Measurements from ENCODE around the gene ZNF654.
"Not testable (repeated sequence)": the region's sequence is repeated elsewhere in the genome, so short reads cannot be mapped to it uniquely, and the experiment has no call there.

The ZNF654 gene

GRCh38 chr3:88058581-88059379 lies at the start of gene ZNF654, which contains the start of gene CGGBP1:
TSS of gene ZNF654 (plus strand) at chr3:88059255. CDS start at chr3:88059320, 65 bp downstream.
TSS of gene CGGBP1 (minus strand) at chr3:88059005. CDS start at chr3:88055976, 3,029 bp downstream.
- peak; percentile 99 for DNase-seq

- no peak for DNase-seq
Observed at GRCh38 chr3:88010810-88011209, 48.2 kb upstream of the ZNF654 start.

GRCh38 chr3:88013592-88013991 lies 45.5 kb upstream of the ZNF654 start:
- DNase-seq: no peak

GRCh38 chr3:88015656-88016055 lies 43.4 kb upstream of the ZNF654 start:
- DNase-seq: not testable (repeated sequence)

- DNase-seq: no peak
Observed at GRCh38 chr3:88019024-88019423, 40.0 kb upstream of the ZNF654 start.

- no peak for DNase-seq
Observed at GRCh38 chr3:88025001-88025552, 34.0 kb upstream of the ZNF654 start.

GRCh38 chr3:88028876-88029275 lies 30.2 kb upstream of the ZNF654 start:
- no peak for DNase-seq

- no peak for DNase-seq
Observed at GRCh38 chr3:88030210-88030609, 28.8 kb upstream of the ZNF654 start.

GRCh38 chr3:88031642-88032077 lies 27.4 kb upstream of the ZNF654 start:
- peak in 1 of 2 experiments; percentile 5 for DNase-seq

- no peak for DNase-seq
Observed at GRCh38 chr3:88032245-88032644, 26.8 kb upstream of the ZNF654 start.

- DNase-seq: no peak
Observed at GRCh38 chr3:88033079-88033478, 26.0 kb upstream of the ZNF654 start.

- DNase-seq: no peak
Observed at GRCh38 chr3:88033808-88034207, 25.2 kb upstream of the ZNF654 start.

- DNase-seq: no peak
Observed at GRCh38 chr3:88034491-88035275, 24.4 kb upstream of the ZNF654 start.

GRCh38 chr3:88036221-88036620 lies 22.8 kb upstream of the ZNF654 start:
- no peak for DNase-seq

GRCh38 chr3:88038566-88038965 lies 20.5 kb upstream of the ZNF654 start:
- no peak for DNase-seq

GRCh38 chr3:88040529-88040928 lies 18.5 kb upstream of the ZNF654 start:
- DNase-seq: no peak

GRCh38 chr3:88041005-88041404 lies 18.1 kb upstream of the ZNF654 start:
- no peak for DNase-seq

GRCh38 chr3:88044411-88044810 lies 14.6 kb upstream of the ZNF654 start:
- no peak for DNase-seq

GRCh38 chr3:88046766-88047165 lies 12.3 kb upstream of the ZNF654 start:
- no peak for DNase-seq

GRCh38 chr3:88057630-88058305 lies 1.3 kb upstream of the ZNF654 start:
- no peak for DNase-seq

GRCh38 chr3:88058306-88058580 lies 812 bp upstream of the ZNF654 start:
- no peak for DNase-seq

GRCh38 chr3:88059380-88060170 lies 520 bp downstream of the ZNF654 start:
- DNase-seq: no peak
